Testis (tissue), 2 donors: ENCODE measurements around the gene MRPL27.

Experiments used
- CTCF ChIP-seq, 3 experiments: fragments of 450-650 bp in 2 of 3; fragments of 200-600 bp in 1 of 3; sonication (generic) in 1 of 3; IDR thresholded peaks; one replicate each; pipeline ENCODE4 v1.5.1; 2016 to 2019; ENCODE audit warnings: antibody characterized with exemption in 3 of 3, mild to moderate bottlenecking in 2 of 3, moderate library complexity in 1 of 3
- POLR2A ChIP-seq: fragments of 450-650 bp; IDR thresholded peaks from one replicate; pipeline ENCODE4 v1.6.1; 2017; ENCODE audit warnings: antibody characterized with exemption, mild to moderate bottlenecking, moderate library complexity

- no peak for TF ChIP-seq CTCF (IDR thresholded peaks at IDR 0.05)
- TF ChIP-seq POLR2A, result no peak
Observed at GRCh38 chr17:50338645-50339044, 34.3 kb downstream of the MRPL27 start.
